PFSK-1 (cell line): ENCODE data around the gene MISP.

Experiments used
- FOXP2 ChIP-seq: optimal IDR thresholded peaks from 2 replicates; pipeline ENCODE3; 2011; ENCODE audit warnings: borderline replicate concordance, control low read depth, inconsistent platforms; ENCODE audit not compliant: insufficient read depth; ENCODE audit errors: extremely low read length, extremely low read depth
- POLR2AphosphoS5 ChIP-seq: IDR thresholded peaks from 2 replicates; pipeline ENCODE4 v1.6.1; 2012; ENCODE audit warnings: low read depth, mild to moderate bottlenecking, control low read depth, low read length, moderate library complexity
- REST ChIP-seq, 2 experiments: IDR thresholded peaks; 2 replicates each; pipeline versions ENCODE4 v1.6.1 to v1.8.0; 2011 to 2012; ENCODE audit warnings: low read depth in 2 of 2, low read length in 2 of 2, control low read depth in 1 of 2, inconsistent platforms in 1 of 2, mild to moderate bottlenecking in 1 of 2, moderate library complexity in 1 of 2; ENCODE audit not compliant: insufficient read depth in 1 of 2
- SIN3A ChIP-seq: IDR thresholded peaks from 2 replicates; pipeline ENCODE4 v1.6.1; 2012; ENCODE audit warnings: mild to moderate bottlenecking, low read length, moderate library complexity, borderline replicate concordance; ENCODE audit not compliant: insufficient read depth
- TAF1 ChIP-seq: IDR thresholded peaks from 2 replicates; pipeline ENCODE4 v1.6.1; 2012; ENCODE audit warnings: low read length, control low read depth, borderline replicate concordance; ENCODE audit not compliant: insufficient read depth

MISP gene

GRCh38 chr19:810077-810855 lies 59.4 kb downstream of the MISP start:
- TF ChIP-seq POLR2AphosphoS5, result no peak

- no peak for TF ChIP-seq SIN3A
- TF ChIP-seq POLR2AphosphoS5, result no peak
- TF ChIP-seq REST (IDR thresholded peaks at IDR 0.05; ENCODE audit: insufficient read depth in 1 of 2, low read depth in 2 of 2, low read length in 2 of 2), result no peak
- TF ChIP-seq FOXP2, result no peak
- no peak for TF ChIP-seq TAF1
Measured at GRCh38 chr19:810883-811489, 60.1 kb downstream of the MISP start.

- TF ChIP-seq TAF1 (no peak), FOXP2 (no peak), POLR2AphosphoS5 (no peak), SIN3A (no peak), REST (IDR thresholded peaks at IDR 0.05; ENCODE audit: insufficient read depth in 1 of 2, low read depth in 2 of 2, low read length in 2 of 2) (no peak)
Measured at GRCh38 chr19:811506-812048, 60.7 kb downstream of the MISP start.

GRCh38 chr19:812049-812746 lies 61.3 kb downstream of the MISP start:
- TF ChIP-seq POLR2AphosphoS5 (peak; percentile 15; the same call in 1 of the 2 replicates), REST (IDR thresholded peaks at IDR 0.05; ENCODE audit: insufficient read depth in 1 of 2, low read depth in 2 of 2, low read length in 2 of 2) (no peak)

- TF ChIP-seq REST (IDR thresholded peaks at IDR 0.05; ENCODE audit: insufficient read depth in 1 of 2, low read depth in 2 of 2, low read length in 2 of 2) (no peak), TAF1 (no peak), POLR2AphosphoS5 (no peak; the same call in 1 of the 2 replicates), SIN3A (no peak), FOXP2 (no peak)
Measured at GRCh38 chr19:812747-813218, 61.9 kb downstream of the MISP start.
